NCI-H1694 (cell line): ENCODE measurements around the gene LMTK3.
A peak's percentile ranks its signal among the peaks of the same experiment; 100 is the strongest.
"Not testable (repeated sequence)": the region's sequence is repeated elsewhere in the genome, so short reads cannot be mapped to it uniquely, and the experiment has no call there.

Source experiments
- DNase-seq: peaks from one replicate; lab custom pipeline; 2025; lab: John Stamatoyannopoulos, UW

LMTK3 gene

GRCh38 chr19:48506138-48506733 is 5.4 kb downstream of the LMTK3 start:
- peak; percentile 28 for DNase-seq

DNA sequence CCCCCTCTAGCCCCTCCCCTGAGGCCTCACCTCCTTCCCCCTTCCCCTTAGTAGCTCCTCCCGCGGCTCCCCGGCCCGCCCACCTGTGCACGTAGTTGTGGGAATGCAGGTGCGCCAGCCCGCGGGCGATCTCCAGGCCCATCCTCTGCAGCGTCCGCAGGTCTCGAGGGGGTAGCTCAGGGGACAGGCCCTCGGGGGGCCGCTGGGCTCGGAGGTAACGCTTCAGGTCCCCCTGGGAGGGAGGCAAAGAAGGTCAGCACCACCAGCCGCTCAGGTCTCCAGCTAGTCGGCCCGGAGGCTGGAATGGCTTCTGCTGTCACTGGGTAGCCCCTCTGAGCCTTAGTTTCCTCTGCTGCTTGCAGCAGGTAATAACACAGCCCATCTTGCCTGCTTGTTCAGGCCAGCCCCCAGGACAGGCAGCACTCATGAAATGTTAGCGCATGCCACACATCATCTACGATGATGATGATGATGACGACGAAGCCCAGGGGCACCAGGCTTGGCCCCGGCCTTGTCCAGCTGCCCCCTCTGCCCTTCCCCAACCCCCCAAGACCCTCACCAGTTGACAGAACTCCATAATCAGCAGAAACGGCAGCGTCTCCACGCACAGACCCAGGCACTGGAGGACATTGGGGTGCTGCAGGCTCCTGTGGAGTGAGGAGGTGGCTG is 9.2 kb downstream of the LMTK3 start:
- DNase-seq: no peak

GRCh38 chr19:48501494-48502349 is 9.9 kb downstream of the LMTK3 start:
- DNase-seq: no peak

GRCh38 chr19:48500830-48501493 is 10.7 kb downstream of the LMTK3 start:
- DNase-seq: no peak

DNA sequence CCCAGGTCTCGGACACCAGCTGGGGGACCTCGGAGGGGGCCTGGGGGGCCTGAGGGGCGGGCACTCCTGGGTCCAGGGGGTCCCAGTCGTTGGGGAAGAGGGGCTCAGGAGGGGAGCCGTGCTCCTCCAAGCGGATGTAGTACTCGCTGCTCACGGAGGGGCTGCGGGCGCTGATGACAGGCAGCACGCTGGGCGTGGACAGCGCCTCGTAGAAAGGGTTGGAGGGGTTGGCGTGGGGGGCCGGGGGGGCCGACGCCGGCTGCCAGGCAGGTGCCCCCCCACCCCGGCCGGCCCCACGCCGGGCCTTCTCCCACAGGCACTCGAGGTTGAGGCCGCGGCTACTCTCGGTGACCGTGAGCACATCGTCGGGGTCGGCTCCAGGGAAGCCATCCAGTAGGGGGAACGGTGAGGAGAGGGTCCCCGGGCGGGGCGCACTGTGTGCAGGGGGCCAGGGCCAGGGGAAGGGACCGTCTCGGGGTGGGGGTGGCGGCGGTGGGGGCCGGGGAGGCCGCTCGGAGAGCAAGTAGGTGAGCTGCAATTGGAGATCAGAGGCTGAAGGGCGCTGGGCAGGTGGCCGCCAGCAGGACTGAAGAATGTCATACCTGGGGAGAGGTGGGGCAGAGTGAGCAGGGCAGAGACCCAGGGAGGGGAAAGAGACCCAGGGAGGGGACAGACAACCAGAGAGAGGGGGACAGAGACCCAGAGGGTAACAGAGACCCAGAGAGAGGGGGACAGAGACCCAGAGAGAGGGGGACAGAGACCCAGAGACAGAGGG is 12.1 kb downstream of the LMTK3 start:
- no peak for DNase-seq

GRCh38 chr19:48498595-48499311 is 12.9 kb downstream of the LMTK3 start:
- DNase-seq: no peak

GRCh38 chr19:48497728-48498594 is 13.7 kb downstream of the LMTK3 start:
- no peak for DNase-seq

- no peak for DNase-seq
Measured at GRCh38 chr19:48496959-48497727, 14.5 kb downstream of the LMTK3 start.

DNA sequence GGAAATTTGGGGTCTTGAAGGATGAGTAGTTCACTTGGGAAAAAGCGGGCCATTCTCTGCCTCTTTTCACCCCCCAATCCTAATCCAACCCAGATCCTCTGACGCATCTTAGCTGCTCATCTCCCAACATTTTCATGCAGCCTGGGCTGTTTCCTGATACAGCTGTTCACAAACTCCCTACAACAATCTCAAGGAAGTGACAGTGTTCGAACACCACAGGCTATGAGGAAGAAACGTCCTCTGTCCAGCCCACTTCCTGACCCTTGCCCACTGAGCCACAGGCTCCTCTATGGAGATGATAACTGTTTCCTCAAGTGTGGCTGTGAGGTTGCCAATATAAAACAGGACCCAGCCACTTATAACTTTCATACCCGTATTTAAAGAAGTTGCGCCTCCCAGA is 16.2 kb downstream of the LMTK3 start:
- DNase-seq: no peak

GRCh38 chr19:48493718-48494401 is 17.8 kb downstream of the LMTK3 start:
- no peak for DNase-seq

- peak; percentile 83 for DNase-seq
Measured at GRCh38 chr19:48492925-48493717, 18.5 kb downstream of the LMTK3 start.

GRCh38 chr19:48491793-48492123 is 19.9 kb downstream of the LMTK3 start:
- DNase-seq: no peak

DNA sequence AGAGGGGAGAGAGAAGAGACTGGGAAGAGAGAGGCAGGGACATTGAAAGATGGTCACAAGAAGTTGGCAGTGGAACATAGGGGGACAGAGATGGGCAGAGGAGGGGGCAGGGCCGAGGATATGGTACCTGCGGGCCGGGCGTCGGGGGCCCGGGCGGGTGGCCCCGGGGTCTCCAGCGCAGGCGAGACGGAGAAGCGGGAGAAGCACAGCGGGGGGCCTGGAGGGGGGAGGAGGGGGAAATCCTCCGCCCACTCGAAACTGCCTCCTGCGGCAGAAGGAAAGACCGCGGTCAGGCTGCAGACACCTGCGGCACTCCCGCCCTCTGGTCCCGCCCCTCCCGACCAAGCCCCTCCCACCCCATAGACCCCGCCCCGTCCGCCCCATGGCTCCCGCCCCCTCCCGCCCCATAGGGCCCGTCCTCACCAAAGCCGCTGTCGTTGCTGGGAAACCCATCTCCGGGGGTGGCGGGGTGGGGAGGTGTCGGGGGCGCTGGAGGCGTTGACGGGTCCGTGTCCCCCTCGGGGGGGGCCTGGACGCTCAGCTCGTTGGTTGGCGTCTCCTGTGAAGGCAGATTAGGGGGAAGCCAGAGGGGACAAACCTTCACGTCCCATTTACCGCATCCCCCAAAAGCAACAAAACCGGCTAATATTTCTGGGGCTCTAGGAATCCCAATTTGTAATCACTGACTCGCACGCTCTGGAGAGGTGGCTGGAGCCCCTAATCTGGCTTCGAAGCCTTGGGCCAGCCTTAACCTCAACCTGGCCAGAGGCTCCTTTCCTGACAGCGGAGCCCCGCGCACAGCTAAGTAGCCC is 20.4 kb downstream of the LMTK3 start:
- no peak for DNase-seq

- DNase-seq: peak; percentile 58
Measured at GRCh38 chr19:48489608-48490216, 21.9 kb downstream of the LMTK3 start.

DNA sequence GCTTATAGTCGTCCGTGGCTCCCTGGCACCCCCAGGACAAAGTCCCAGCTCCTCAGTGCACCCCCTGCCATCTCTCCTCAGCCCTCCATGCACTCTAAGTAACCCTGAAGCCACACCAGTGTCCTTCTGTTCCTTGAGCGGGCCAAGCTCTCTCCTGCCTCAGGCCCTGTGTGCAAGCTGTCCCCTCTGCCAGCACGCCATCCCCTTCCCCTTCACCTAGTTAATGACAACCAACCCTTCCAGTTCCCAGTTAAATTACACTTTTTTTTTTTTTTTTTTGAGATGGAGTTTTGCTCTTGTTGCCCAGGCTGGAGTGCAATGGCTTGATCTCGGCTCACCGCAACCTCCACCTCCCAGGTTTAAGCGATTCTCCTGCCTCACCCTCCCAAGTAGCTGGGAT is 23.2 kb downstream of the LMTK3 start:
- DNase-seq: not testable (repeated sequence)

GRCh38 chr19:48487948-48488347 is 23.7 kb downstream of the LMTK3 start:
- DNase-seq: no peak

DNA sequence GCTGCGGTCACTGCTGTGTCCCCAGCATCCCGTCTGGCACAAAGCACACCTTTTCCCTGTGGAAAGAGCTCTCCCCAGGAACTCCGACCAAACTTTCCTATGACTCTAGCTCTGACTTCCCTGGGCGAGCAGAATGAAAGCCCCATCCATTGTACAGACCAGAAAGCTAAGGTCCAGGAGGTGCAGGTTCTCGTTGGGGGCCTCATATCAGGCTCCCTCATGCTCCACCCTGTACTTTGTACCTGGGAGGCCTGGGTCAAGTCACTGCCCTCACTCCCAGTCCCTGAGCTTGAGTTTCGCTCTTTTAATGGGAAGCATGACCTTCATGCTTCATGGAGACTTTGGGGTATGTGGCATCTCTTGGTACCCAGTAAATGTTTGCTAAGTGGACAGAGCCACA is 24.1 kb downstream of the LMTK3 start:
- DNase-seq: no peak
